ENCODE data around the gene ARID1B. TPM values are rescaled to one million over a fixed set of nuclear protein-coding genes. Genes with fewer than 3 reads are reported as not detected.
A peak's percentile ranks its signal among the peaks of the same experiment; 100 is the strongest.

The ARID1B gene
- total RNA-seq, 4 donors from 2014 or later, result 157 to 315 (median 206) TPM

DNA sequence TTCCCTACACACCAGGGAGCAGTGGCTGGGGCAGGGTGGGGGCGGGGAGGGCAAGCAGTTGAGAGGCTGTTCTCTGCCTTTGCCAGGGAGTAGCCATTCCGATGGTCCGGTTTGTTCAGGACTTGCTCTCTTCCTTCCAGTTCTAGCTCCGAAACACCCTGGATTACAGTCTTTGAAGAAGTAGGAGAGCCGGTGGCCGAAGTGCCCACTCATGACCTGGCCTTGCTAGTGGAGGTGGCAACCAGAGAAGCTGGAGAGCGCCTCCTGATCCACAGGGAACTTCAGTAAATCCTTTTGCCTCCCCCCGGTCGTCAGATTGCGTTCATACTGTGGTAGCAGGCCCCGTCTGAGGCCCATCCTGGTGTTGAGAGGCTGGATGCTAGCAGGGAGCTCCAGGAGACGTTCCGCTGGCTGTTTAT is 92.8 kb downstream of the ARID1B start:
- no peaks in the 10 kb centered on the region for H3K9me3 ChIP-seq
- H3K36me3 ChIP-seq, result no peaks in the 10 kb centered on the region
- peak; percentile 59 to 66 for DNase-seq
- no peaks in the 10 kb centered on the region for H3K27me3 ChIP-seq
- WGBS, 2 donors, result 50 to 76% methylated on average over 12 to 13 of the region's 13 CpGs
- intact Hi-C loops (cut with DNase I), result no loop called here
- peaks cover 55 to 59% of the 10 kb centered on the region in 2 donors for H3K4me1 ChIP-seq
- peak overlapping the region in 2 of 3 donors; percentile 28 to 55 for H3K27ac ChIP-seq
- TF ChIP-seq, protein P1, sequence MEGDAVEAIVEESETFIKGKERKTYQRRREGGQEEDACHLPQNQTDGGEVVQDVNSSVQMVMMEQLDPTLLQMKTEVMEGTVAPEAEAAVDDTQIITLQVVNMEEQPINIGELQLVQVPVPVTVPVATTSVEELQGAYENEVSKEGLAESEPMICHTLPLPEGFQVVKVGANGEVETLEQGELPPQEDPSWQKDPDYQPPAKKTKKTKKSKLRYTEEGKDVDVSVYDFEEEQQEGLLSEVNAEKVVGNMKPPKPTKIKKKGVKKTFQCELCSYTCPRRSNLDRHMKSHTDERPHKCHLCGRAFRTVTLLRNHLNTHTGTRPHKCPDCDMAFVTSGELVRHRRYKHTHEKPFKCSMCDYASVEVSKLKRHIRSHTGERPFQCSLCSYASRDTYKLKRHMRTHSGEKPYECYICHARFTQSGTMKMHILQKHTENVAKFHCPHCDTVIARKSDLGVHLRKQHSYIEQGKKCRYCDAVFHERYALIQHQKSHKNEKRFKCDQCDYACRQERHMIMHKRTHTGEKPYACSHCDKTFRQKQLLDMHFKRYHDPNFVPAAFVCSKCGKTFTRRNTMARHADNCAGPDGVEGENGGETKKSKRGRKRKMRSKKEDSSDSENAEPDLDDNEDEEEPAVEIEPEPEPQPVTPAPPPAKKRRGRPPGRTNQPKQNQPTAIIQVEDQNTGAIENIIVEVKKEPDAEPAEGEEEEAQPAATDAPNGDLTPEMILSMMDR (IDR thresholded peaks at IDR 0.05), result no peak
- TF ChIP-seq POLR2A (IDR thresholded peaks at IDR 0.05), result no peak
- no peak overlapping the region for H3K4me3 ChIP-seq (replicated peaks in 1 of 3)

DNA sequence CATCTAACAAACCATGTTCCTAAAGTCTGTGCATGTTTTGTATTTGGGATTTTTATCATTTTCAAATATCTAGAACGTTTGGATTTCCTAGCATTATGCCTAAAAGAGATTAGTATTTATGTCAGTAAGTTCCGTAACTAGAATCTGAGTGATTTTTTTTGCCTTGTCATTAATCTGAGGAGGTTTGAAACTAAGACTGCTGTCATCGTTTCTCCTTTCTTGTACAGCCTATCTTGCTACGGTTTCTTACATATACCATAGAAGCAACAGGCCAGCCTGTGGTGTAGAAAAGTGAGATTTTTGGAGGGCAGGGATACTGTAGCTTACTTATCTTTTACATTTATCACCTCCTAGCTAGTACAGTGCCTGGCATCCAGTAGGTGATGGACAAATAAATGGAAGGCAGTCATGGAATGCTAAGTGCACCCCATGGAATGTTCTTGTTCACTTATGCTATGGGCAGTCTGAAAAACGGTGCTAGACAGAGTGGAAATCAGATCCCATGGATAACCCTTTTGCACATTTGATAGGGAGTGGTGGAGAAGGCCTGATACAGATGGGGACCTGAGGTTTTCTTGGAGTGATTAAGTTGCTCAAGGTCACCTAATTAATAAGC is 93.9 kb downstream of the ARID1B start:
- Histone ChIP-seq H3K9me3 (no peaks in the 10 kb centered on the region), H3K4me1 (peaks cover 62 to 64% of the 10 kb centered on the region in 2 donors), H3K4me3 (replicated peaks in 1 of 3) (no peak overlapping the region), H3K27me3 (no peaks in the 10 kb centered on the region), H3K27ac (no peak overlapping the region), H3K36me3 (no peaks in the 10 kb centered on the region)
- 73 to 79% methylated on average over 5 of the region's 5 CpGs for WGBS, 2 donors
- no peak for DNase-seq
- intact Hi-C loops (cut with DNase I), result no loop called here
- TF ChIP-seq, protein P1 (IDR thresholded peaks at IDR 0.05), result no peak
- no peak for TF ChIP-seq POLR2A (IDR thresholded peaks at IDR 0.05)

DNA sequence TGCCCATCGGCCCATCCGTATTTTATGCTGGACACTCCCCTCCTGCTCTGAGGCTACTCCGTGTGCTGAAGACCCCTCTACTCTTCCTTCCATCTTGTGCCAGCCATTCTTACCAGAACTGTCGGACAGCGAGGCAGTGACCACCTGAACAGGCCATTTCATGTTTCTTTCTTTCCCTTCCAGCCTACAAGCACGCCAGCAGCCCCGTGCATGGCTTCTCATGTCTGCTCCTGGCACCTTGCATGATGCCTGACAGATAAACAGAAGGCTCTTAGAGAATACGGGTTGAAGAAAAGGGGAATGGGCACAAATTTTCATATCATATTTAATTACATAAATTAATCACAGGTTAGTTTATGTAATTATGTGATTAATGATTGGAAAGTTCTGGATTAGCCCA is 95.7 kb downstream of the ARID1B start:
- no peak overlapping the region for H3K27ac ChIP-seq
- peaks cover 58 to 62% of the 10 kb centered on the region in 2 donors for H3K4me1 ChIP-seq
- no peak overlapping the region for H3K4me3 ChIP-seq (replicated peaks in 1 of 3)
- no peak for TF ChIP-seq POLR2A (IDR thresholded peaks at IDR 0.05)
- TF ChIP-seq, protein P1 (IDR thresholded peaks at IDR 0.05), result no peak
- 95 to 97% methylated on average over 8 of the region's 8 CpGs for WGBS, 2 donors
- no peak for DNase-seq
- no peaks in the 10 kb centered on the region for H3K27me3 ChIP-seq
- H3K9me3 ChIP-seq, result no peaks in the 10 kb centered on the region
- intact Hi-C loops (cut with DNase I), result no loop called here
- no peaks in the 10 kb centered on the region for H3K36me3 ChIP-seq

DNA sequence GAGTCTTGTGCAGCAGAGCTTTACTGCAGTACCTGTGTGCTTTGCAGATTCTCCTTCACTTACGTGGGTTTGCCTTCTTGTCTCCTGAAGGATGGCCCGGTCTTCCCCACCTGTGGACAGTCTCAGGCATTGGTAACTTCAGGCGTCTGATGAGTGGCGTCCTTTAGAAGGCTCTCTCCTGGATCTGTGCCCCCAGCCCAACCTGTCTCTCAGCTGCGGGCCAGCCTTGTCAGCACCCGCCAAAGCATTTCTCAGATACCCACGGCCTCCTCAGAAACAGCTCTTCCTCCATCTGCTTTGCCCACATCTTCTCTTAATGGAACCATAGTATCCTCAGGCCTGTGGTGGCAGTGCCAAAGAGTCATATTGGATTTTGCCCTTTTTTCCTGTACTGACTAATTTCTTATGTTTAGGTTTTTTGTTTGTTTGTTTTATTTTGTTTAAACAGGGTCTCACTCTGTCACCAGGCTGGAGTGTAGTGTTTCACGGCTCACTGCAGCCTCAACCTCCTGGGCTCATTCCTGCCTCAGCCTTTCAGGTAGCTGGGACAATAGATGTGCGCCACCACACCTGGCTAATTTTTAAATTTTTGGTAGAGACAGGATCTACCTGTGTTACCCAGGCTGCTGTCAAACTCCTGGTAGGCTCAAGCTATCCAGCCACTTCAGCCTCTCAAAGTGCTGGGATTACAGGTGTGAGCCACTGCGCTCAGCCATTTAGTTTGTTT is 96.6 kb downstream of the ARID1B start:
- intact Hi-C loops (cut with DNase I), result no loop called here
- peaks cover 61 to 65% of the 10 kb centered on the region in 2 donors for H3K4me1 ChIP-seq

More for the DNA sequence above, 96.6 kb downstream of the ARID1B start:
- WGBS, 2 donors, result 45 to 56% methylated on average over 10 of the region's 10 CpGs
- Histone ChIP-seq H3K27me3 (no peaks in the 10 kb centered on the region), H3K9me3 (no peaks in the 10 kb centered on the region), H3K36me3 (no peaks in the 10 kb centered on the region), H3K4me3 (replicated peaks in 1 of 3) (no peak overlapping the region), H3K27ac (peak overlapping the region in 2 of 3 donors; percentile 30 to 34)
- TF ChIP-seq, protein P1 (IDR thresholded peaks at IDR 0.05), result no peak
- no peak for TF ChIP-seq POLR2A (IDR thresholded peaks at IDR 0.05)
- DNase-seq, result peak; percentile 66 to 69
